ENCODE results near the gene TNNI3. TPM values are rescaled to one million over a fixed set of nuclear protein-coding genes. Genes with fewer than 3 reads are reported as not detected.
"Not testable (repeated sequence)": the region's sequence is repeated elsewhere in the genome, so short reads cannot be mapped to it uniquely, and the experiment has no call there.

TNNI3 gene
- total RNA-seq, 1 experiment from 2014 or later, result 13.7 TPM

DNA sequence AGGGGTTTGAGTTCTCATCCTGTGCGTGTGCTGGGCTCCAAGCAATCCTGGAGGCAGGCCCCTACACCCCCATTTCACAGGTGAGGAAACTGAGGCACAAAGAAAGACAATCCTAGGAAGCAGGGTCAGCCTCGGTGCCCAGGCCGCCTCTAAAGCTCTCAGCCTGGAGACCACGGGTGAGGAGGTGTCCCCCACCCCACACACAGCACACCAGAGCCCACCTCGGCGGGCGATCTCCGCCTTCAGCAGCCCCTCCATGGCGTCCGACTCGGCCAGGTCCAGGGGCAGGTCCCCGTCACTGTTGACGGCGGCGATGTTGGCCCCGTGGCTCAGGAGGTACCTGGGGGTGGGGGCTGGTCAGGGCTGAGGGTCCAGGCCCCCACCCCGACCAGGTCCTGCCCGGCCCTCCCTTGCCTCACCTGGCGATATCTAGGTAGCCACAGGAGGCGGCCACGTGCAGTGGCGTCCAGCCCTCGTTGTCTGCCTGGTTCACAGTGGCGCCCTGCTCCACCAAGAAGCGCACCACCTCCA lies 45.2 kb downstream of the TNNI3 start:
- no peak overlapping the region for H3K27ac ChIP-seq
- H3K79me2 ChIP-seq (ENCODE audit: low read depth), result peaks cover 57% of the 10 kb centered on the region
- intact Hi-C loops (cut with micrococcal nuclease; ENCODE audit: unreplicated experiment), result no loop called here
- no peak for TF ChIP-seq EZH2 (IDR thresholded peaks at IDR 0.05; ENCODE audit: low read depth)
- TF ChIP-seq, protein P1, sequence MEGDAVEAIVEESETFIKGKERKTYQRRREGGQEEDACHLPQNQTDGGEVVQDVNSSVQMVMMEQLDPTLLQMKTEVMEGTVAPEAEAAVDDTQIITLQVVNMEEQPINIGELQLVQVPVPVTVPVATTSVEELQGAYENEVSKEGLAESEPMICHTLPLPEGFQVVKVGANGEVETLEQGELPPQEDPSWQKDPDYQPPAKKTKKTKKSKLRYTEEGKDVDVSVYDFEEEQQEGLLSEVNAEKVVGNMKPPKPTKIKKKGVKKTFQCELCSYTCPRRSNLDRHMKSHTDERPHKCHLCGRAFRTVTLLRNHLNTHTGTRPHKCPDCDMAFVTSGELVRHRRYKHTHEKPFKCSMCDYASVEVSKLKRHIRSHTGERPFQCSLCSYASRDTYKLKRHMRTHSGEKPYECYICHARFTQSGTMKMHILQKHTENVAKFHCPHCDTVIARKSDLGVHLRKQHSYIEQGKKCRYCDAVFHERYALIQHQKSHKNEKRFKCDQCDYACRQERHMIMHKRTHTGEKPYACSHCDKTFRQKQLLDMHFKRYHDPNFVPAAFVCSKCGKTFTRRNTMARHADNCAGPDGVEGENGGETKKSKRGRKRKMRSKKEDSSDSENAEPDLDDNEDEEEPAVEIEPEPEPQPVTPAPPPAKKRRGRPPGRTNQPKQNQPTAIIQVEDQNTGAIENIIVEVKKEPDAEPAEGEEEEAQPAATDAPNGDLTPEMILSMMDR (conservative IDR thresholded peaks at IDR 0.05), result no peak
- H3K9me2 ChIP-seq (ENCODE audit: insufficient read depth), result no peaks in the 10 kb centered on the region
- no peak overlapping the region for H3K4me2 ChIP-seq
- no peak for DNase-seq
- no peak overlapping the region for H3K4me3 ChIP-seq
- H2AFZ ChIP-seq, result no peak overlapping the region
- peaks cover 54% of the 10 kb centered on the region for H4K20me1 ChIP-seq (ENCODE audit: insufficient read depth)
- no peaks in the 10 kb centered on the region for H3K9me3 ChIP-seq (ENCODE audit: insufficient read depth, low read depth)
- H3K36me3 ChIP-seq (ENCODE audit: low read depth), result no peaks in the 10 kb centered on the region; the same call in 1 of the 2 replicates
- no TSS peak for BruUV-seq (replicated peaks)
- POLR2A ChIA-PET (ENCODE audit: unreplicated experiment), result no interaction called here
- H3K4me1 ChIP-seq (replicated peaks; ENCODE audit: insufficient read depth), result peaks cover 12% of the 10 kb centered on the region
- CTCF ChIA-PET, result no interaction called here
- no peaks in the 10 kb centered on the region; the same call in 1 of the 2 replicates for H3F3A ChIP-seq (ENCODE audit: insufficient read depth, low read depth)
- H3K27me3 ChIP-seq (ENCODE audit: insufficient read depth, low read depth), result no peaks in the 10 kb centered on the region

DNA sequence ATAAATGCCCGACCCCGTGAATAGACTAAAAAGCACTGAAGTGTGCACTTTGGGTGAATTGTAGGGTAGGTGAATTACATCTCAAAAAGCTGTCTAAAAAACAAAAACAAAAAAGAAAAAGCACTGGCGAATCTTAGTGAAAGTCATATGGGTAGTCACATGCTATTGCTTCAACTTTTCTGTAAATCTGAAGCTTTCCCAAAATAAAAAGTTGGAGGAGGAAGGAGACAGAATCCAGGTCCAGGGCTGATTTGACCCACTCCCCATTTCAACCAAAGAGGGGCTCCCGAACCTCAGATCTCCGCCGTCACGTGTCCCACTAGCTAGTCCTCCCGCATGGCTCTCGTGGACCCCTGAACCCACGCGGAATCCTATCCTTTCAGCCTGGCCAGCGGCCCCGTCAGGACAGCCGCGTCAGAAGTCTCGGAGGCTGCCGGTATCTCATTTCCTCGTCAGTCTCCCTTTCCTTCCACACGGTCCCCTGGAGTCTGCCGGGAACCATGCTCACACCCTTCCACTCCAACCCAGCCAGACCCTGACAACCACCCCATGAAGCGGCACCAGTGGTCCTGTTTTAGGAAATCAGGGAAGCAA lies 46.2 kb downstream of the TNNI3 start:
- intact Hi-C loops (cut with micrococcal nuclease; ENCODE audit: unreplicated experiment), result no loop called here
- Histone ChIP-seq H3K79me2 (ENCODE audit: low read depth) (peaks cover 49% of the 10 kb centered on the region), H2AFZ (no peak overlapping the region), H3K36me3 (ENCODE audit: low read depth) (no peaks in the 10 kb centered on the region; the same call in 1 of the 2 replicates), H3K27me3 (ENCODE audit: insufficient read depth, low read depth) (no peaks in the 10 kb centered on the region), H3K4me3 (no peak overlapping the region), H3K4me2 (no peak overlapping the region), H3K9me3 (ENCODE audit: insufficient read depth, low read depth) (no peaks in the 10 kb centered on the region), H4K20me1 (ENCODE audit: insufficient read depth) (peaks cover 48% of the 10 kb centered on the region), H3F3A (ENCODE audit: insufficient read depth, low read depth) (no peaks in the 10 kb centered on the region; the same call in none of the 2 replicates), H3K4me1 (replicated peaks; ENCODE audit: insufficient read depth) (peaks cover 12% of the 10 kb centered on the region), H3K9me2 (ENCODE audit: insufficient read depth) (no peaks in the 10 kb centered on the region), H3K27ac (no peak overlapping the region)
- BruUV-seq (replicated peaks), result no TSS peak
- no peak for DNase-seq
- TF ChIP-seq, protein P1 (conservative IDR thresholded peaks at IDR 0.05), result no peak
- TF ChIP-seq EZH2 (IDR thresholded peaks at IDR 0.05; ENCODE audit: low read depth), result no peak
- POLR2A ChIA-PET (ENCODE audit: unreplicated experiment), result no interaction called here
- CTCF ChIA-PET, result no interaction called here

DNA sequence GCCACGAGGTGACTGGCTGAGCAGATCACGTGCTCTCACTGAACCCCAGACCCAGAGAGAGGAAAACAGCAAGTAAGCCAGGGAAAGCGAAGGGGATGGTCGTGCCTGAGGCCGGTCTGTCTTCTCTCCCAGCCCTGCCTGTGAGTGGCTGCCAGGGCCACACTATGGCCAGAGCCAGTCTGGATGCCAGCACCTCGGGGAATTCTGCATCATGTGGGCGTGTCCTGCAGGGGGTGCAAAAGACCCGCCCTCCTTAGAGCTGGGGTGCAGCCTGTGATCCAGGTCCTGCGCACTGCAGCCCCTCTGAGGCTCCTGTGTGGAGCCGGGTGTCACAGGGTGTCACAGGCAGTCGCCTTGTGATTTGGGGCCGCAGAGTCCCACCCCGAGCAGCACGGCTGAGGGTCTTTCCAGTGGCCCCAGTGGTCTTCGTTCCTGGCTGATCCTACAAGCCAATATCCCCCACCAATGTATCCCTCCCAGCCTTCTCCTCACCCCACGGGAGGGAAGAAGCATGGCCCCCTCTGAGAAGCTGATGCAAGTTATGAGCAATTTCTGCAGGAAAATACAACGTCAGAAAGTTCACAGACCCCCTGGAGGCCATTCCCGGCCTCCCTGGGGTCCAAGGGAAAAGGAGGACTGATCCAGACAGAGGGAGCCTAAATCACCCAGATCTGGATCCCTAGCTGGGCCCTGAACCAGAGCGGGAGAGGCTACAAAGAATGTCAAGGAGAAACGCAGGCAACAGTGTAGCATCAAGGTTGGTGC lies 47.8 kb downstream of the TNNI3 start:
- ChIA-PET POLR2A (ENCODE audit: unreplicated experiment) (no interaction called here), CTCF (interaction anchor here (0.6 kb wide), 1 partner anchor 21 kb away, joined by 3 read pairs; no protein-coding TSS in a partner anchor)
- intact Hi-C loops (cut with micrococcal nuclease; ENCODE audit: unreplicated experiment), result no loop called here
- TF ChIP-seq EZH2 (IDR thresholded peaks at IDR 0.05; ENCODE audit: low read depth), result no peak
- TF ChIP-seq, protein P1 (conservative IDR thresholded peaks at IDR 0.05), result no peak
- Histone ChIP-seq H3K9me3 (ENCODE audit: insufficient read depth, low read depth) (no peaks in the 10 kb centered on the region), H3F3A (ENCODE audit: insufficient read depth, low read depth) (no peaks in the 10 kb centered on the region; the same call in 1 of the 2 replicates), H3K27ac (no peak overlapping the region), H3K4me3 (no peak overlapping the region), H3K27me3 (ENCODE audit: insufficient read depth, low read depth) (no peaks in the 10 kb centered on the region), H2AFZ (no peak overlapping the region), H3K36me3 (ENCODE audit: low read depth) (no peaks in the 10 kb centered on the region; the same call in 1 of the 2 replicates), H3K9me2 (ENCODE audit: insufficient read depth) (no peaks in the 10 kb centered on the region), H3K79me2 (ENCODE audit: low read depth) (peaks cover 33% of the 10 kb centered on the region), H3K4me1 (replicated peaks; ENCODE audit: insufficient read depth) (no peaks in the 10 kb centered on the region), H3K4me2 (no peak overlapping the region), H4K20me1 (ENCODE audit: insufficient read depth) (peaks cover 33% of the 10 kb centered on the region)
- BruUV-seq (replicated peaks), result no TSS peak
- no peak for DNase-seq

DNA sequence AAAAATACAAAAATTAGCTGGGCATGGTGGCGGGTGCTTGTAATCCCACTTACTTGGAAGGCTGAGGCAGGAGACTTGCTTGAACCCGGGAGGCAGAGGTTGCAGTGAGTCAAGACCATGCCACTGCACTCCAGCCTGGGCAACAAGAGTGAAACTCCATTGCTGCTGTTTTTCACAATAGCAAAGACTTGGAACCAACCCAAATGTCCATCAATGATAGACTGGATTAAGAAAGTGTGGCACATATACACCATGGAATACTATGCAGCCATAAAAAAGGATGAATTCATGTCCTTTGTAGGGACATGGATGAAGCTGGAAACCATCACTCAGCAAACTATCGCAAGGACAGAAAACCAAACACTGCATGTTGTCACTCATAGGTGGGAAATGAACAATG lies 50.3 kb downstream of the TNNI3 start:
- H2AFZ ChIP-seq; H3K4me3 ChIP-seq; H3K4me1 ChIP-seq (replicated peaks; ENCODE audit: insufficient read depth); POLR2A ChIA-PET (ENCODE audit: unreplicated experiment); DNase-seq; BruUV-seq (replicated peaks); H3K27me3 ChIP-seq (ENCODE audit: insufficient read depth, low read depth); H3K79me2 ChIP-seq (ENCODE audit: low read depth); H3K9me3 ChIP-seq (ENCODE audit: insufficient read depth, low read depth); H3F3A ChIP-seq (ENCODE audit: insufficient read depth, low read depth); CTCF ChIA-PET; H3K27ac ChIP-seq; H3K4me2 ChIP-seq; H3K9me2 ChIP-seq (ENCODE audit: insufficient read depth); intact Hi-C loops (cut with micrococcal nuclease; ENCODE audit: unreplicated experiment): not testable (repeated sequence)
- Histone ChIP-seq H3K36me3 (ENCODE audit: low read depth) (peaks cover 12% of the 10 kb centered on the region), H4K20me1 (ENCODE audit: insufficient read depth) (peaks cover 10% of the 10 kb centered on the region)

All from PC-9 (cell line).